HG02970 (cell line): Measurements from ENCODE around the gene DOCK3.
"Not testable (repeated sequence)": the region's sequence is repeated elsewhere in the genome, so short reads cannot be mapped to it uniquely, and the experiment has no call there.

ENCODE experiments used
- ATAC-seq: cut with Tn5 transposase; IDR thresholded peaks from one replicate; pipeline ENCODE4 v1.9.1; 2021; ENCODE audit warnings: mild to moderate bottlenecking, moderate library complexity, moderate number of reproducible peaks; ENCODE audit not compliant: unreplicated experiment, low FRiP score

The DOCK3 gene

GRCh38 chr3:50961386-50961785 is 286.7 kb downstream of the DOCK3 start:
- no peak for ATAC-seq

- peak; percentile 64 for ATAC-seq
Measured at GRCh38 chr3:50971487-50971924, 296.8 kb downstream of the DOCK3 start.

- no peak for ATAC-seq
Measured at GRCh38 chr3:50972029-50972428, 297.3 kb downstream of the DOCK3 start.

- not testable (repeated sequence) for ATAC-seq
Measured at GRCh38 chr3:50978586-50978985, 303.9 kb downstream of the DOCK3 start.

- no peak for ATAC-seq
Measured at GRCh38 chr3:50978991-50979667, 304.4 kb downstream of the DOCK3 start.

GRCh38 chr3:50982540-50983325 is 308.0 kb downstream of the DOCK3 start:
- no peak for ATAC-seq

- no peak for ATAC-seq
Measured at GRCh38 chr3:50983887-50984286, 309.2 kb downstream of the DOCK3 start.

- ATAC-seq: no peak
Measured at GRCh38 chr3:50985893-50986292, 311.2 kb downstream of the DOCK3 start.

- ATAC-seq: no peak
Measured at GRCh38 chr3:50986726-50987125, 312.0 kb downstream of the DOCK3 start.

- ATAC-seq: no peak
Measured at GRCh38 chr3:50994537-50994936, 319.8 kb downstream of the DOCK3 start.

- no peak for ATAC-seq
Measured at GRCh38 chr3:50995085-50995824, 320.5 kb downstream of the DOCK3 start.

GRCh38 chr3:51002495-51002894 is 327.8 kb downstream of the DOCK3 start:
- ATAC-seq: no peak

- ATAC-seq: no peak
Measured at GRCh38 chr3:51004235-51004634, 329.5 kb downstream of the DOCK3 start.

- no peak for ATAC-seq
Measured at GRCh38 chr3:51024121-51024520, 349.4 kb downstream of the DOCK3 start.

GRCh38 chr3:51024765-51025632 is 350.3 kb downstream of the DOCK3 start:
- ATAC-seq: no peak

- ATAC-seq: no peak
Measured at GRCh38 chr3:51031666-51032065, 356.9 kb downstream of the DOCK3 start.

- ATAC-seq: no peak
Measured at GRCh38 chr3:51035630-51036029, 360.9 kb downstream of the DOCK3 start.

- no peak for ATAC-seq
Measured at GRCh38 chr3:51044982-51045381, 370.3 kb downstream of the DOCK3 start.

- no peak for ATAC-seq
Measured at GRCh38 chr3:51052562-51052961, 377.8 kb downstream of the DOCK3 start.

GRCh38 chr3:51057121-51057520 is 382.4 kb downstream of the DOCK3 start:
- ATAC-seq: no peak
